Lung microvascular endothelial cell (primary cell): Measurements from ENCODE around the gene HOGA1. TPM values are rescaled to one million over a fixed set of nuclear protein-coding genes. Genes with fewer than 3 reads are reported as not detected.
"Not testable (repeated sequence)": the region's sequence is repeated elsewhere in the genome, so short reads cannot be mapped to it uniquely, and the experiment has no call there.

ENCODE experiments used
- DNase-seq, 2 donors: peaks; one replicate each; pipeline versions ENCODE4 v3.0.0 to v3.0.0-alpha.2; 2010; ENCODE audit warnings: low read depth in 2 of 2
- total RNA-seq: library from RNA; depleted of rRNA; stranded (reverse); fragments of >200 nt; gene quantifications from 2 replicates; pipeline ENCODE4 v1.2.1, GENCODE V29; 2014

Gene HOGA1
- total RNA-seq, 1 donor from 2014 or later: under 0.01 TPM

GRCh38 chr10:97608991-97609561, 24.9 kb downstream of the HOGA1 start:
- DNase-seq: no peak

- DNase-seq: no peak
Observed at GRCh38 chr10:97611473-97611872, 27.3 kb downstream of the HOGA1 start.

GRCh38 chr10:97612386-97612785, 28.2 kb downstream of the HOGA1 start:
- DNase-seq: peak; percentile 69 to 78

GRCh38 chr10:97618285-97618684, 34.1 kb downstream of the HOGA1 start:
- DNase-seq: no peak

- DNase-seq: no peak
Observed at GRCh38 chr10:97618733-97619132, 34.5 kb downstream of the HOGA1 start.

- no peak for DNase-seq
Observed at GRCh38 chr10:97623277-97623676, 39.1 kb downstream of the HOGA1 start.

GRCh38 chr10:97627731-97628130, 43.5 kb downstream of the HOGA1 start:
- no peak for DNase-seq

GRCh38 chr10:97628228-97628627, 44.0 kb downstream of the HOGA1 start:
- DNase-seq: no peak

GRCh38 chr10:97629289-97629688, 45.1 kb downstream of the HOGA1 start:
- DNase-seq: no peak

- no peak for DNase-seq
Observed at GRCh38 chr10:97631098-97631497, 46.9 kb downstream of the HOGA1 start.

- peak; percentile 90 to 93 for DNase-seq
Observed at GRCh38 chr10:97632949-97633884, 49.0 kb downstream of the HOGA1 start, which contains the start of gene MORN4. Gene MORN4, minus strand, starts transcription at chr10:97633500. Its CDS starts 13,847 bp downstream, at chr10:97619653.

- DNase-seq: peak; percentile 5 to 14
Observed at GRCh38 chr10:97633921-97634320, 49.7 kb downstream of the HOGA1 start.

- DNase-seq: no peak
Observed at GRCh38 chr10:97635577-97635976, 51.4 kb downstream of the HOGA1 start.

- DNase-seq: not testable (repeated sequence)
Observed at GRCh38 chr10:97639090-97639489, 54.9 kb downstream of the HOGA1 start.

GRCh38 chr10:97640174-97640867, 56.1 kb downstream of the HOGA1 start, which contains the start of gene PI4K2A:
Gene PI4K2A, plus strand, starts transcription at chr10:97640671. Its CDS starts 72 bp downstream, at chr10:97640743.
- peak; percentile 99 to 100 for DNase-seq

GRCh38 chr10:97640868-97641811, 57.0 kb downstream of the HOGA1 start:
- peak; percentile 35 to 50 for DNase-seq

GRCh38 chr10:97642471-97643159, 58.4 kb downstream of the HOGA1 start:
- DNase-seq: not testable (repeated sequence)

GRCh38 chr10:97643441-97643985, 59.3 kb downstream of the HOGA1 start:
- no peak for DNase-seq

- no peak for DNase-seq
Observed at GRCh38 chr10:97644936-97645335, 60.7 kb downstream of the HOGA1 start.

GRCh38 chr10:97647556-97647955, 63.4 kb downstream of the HOGA1 start:
- DNase-seq: peak in 1 of 2 donors; percentile 14
